Activated naive CD4-positive, alpha-beta T cell treated with anti-CD3 and anti-CD28 coated beads, Interleukin-2, amount 10 ng/mL, durations not matched to agents 7 days and 5 days (primary cell): ENCODE results near the gene FAM131A.

Experiments used
- CTCF ChIA-PET: fragments of 350-600 bp; sonication (Branson Sonifier 250); formaldehyde crosslinking; loops from one replicate; lab custom pipeline; 2021; ENCODE audit warnings: antibody characterized with exemption; lab: Charles Lee
- DNase-seq: peaks from one replicate; pipeline ENCODE4 v3.0.0-alpha.2; 2020
- H3K27ac Mint-ChIP-seq: one replicate; pipeline ENCODE4 v1.8.0; 2021; ENCODE audit warnings: mild to moderate bottlenecking, moderate library complexity, mixed read lengths
- H3K27me3 Mint-ChIP-seq: one replicate; pipeline ENCODE4 v1.8.0; 2021; ENCODE audit warnings: mild to moderate bottlenecking, mixed read lengths
- H3K36me3 Mint-ChIP-seq: one replicate; pipeline ENCODE4 v1.8.0; 2021; ENCODE audit warnings: mixed read lengths
- H3K4me1 Mint-ChIP-seq: one replicate; pipeline ENCODE4 v1.8.0; 2021; ENCODE audit warnings: mixed read lengths
- H3K4me3 Mint-ChIP-seq: one replicate; pipeline ENCODE4 v1.8.0; 2021; ENCODE audit warnings: mild to moderate bottlenecking, moderate library complexity, mixed read lengths
- H3K9me3 Mint-ChIP-seq: one replicate; pipeline ENCODE4 v1.8.0; 2021; ENCODE audit warnings: mixed read lengths

The FAM131A gene

GRCh38 chr3:184360929-184361531 lies 23.6 kb downstream of the FAM131A start:
- Mint-ChIP-seq H3K27ac (peak overlapping the region; percentile 58), H3K27me3 (peaks cover 29% of the 10 kb centered on the region), H3K36me3 (peaks cover 19% of the 10 kb centered on the region), H3K9me3 (no peaks in the 10 kb centered on the region), H3K4me1 (peaks cover 29% of the 10 kb centered on the region), H3K4me3 (peak overlapping the region; percentile 71)
- CTCF ChIA-PET = interaction anchor here (1.1 to 2.0 kb wide), 3 partner anchors 9 to 11 kb away, joined by 3 to 6 read pairs (median 3); no protein-coding TSS in a partner anchor
- DNase-seq = no peak

DNA sequence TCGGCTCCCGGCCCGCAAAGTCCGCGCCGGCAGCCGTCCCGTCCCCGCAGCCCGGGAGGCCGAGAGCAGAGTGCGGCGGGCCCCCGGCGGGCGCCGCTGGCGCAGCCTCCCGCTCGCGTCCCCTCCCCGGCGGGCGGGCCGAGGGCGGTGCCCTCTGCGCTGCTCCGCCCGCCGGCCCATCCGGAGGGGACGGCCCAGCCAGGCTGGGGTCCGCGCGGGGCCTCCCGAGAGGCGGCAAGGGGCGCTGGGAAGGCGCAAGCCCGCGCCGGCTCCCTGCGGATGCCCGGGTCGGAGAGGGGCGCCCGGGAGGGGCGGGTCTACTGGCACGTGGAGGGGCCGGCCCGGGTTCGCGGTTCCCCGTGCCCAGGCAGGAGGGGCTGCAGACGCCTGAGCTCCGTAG lies 24.1 kb downstream of the FAM131A start, which contains the start of the genes CLCN2 and POLR2H:
CLCN2 (minus strand) TSS at position 74 of the 400 bp plus-strand sequence. CDS start 126 bp downstream, outside the sequence.
POLR2H (plus strand) TSS at position 179 of the 400 bp plus-strand sequence. CDS start 1,783 bp downstream, outside the sequence.
- Mint-ChIP-seq H3K36me3 (peaks cover 20% of the 10 kb centered on the region), H3K4me3 (peak within 1 kb of the TSS; percentile 91), H3K27me3 (peaks cover 29% of the 10 kb centered on the region), H3K4me1 (peaks cover 31% of the 10 kb centered on the region), H3K9me3 (no peaks in the 10 kb centered on the region), H3K27ac (peak within 1 kb of the TSS; percentile 92)
- peak; percentile 70 for DNase-seq
- CTCF ChIA-PET = interaction anchor here (1.1 to 2.0 kb wide), 3 partner anchors 9 to 181 kb away, joined by 3 to 6 read pairs (median 3); no protein-coding TSS in a partner anchor

- Mint-ChIP-seq H3K27ac (peak overlapping the region; percentile 92), H3K9me3 (no peaks in the 10 kb centered on the region), H3K36me3 (peaks cover 26% of the 10 kb centered on the region), H3K4me3 (peak overlapping the region; percentile 91), H3K4me1 (peaks cover 34% of the 10 kb centered on the region), H3K27me3 (peaks cover 29% of the 10 kb centered on the region)
- CTCF ChIA-PET = interaction anchor here (1.1 to 2.0 kb wide), 3 partner anchors 10 to 180 kb away, joined by 3 to 6 read pairs (median 3); no protein-coding TSS in a partner anchor
- DNase-seq = peak; percentile 63
Measured at GRCh38 chr3:184361932-184362667, 24.7 kb downstream of the FAM131A start.

DNA sequence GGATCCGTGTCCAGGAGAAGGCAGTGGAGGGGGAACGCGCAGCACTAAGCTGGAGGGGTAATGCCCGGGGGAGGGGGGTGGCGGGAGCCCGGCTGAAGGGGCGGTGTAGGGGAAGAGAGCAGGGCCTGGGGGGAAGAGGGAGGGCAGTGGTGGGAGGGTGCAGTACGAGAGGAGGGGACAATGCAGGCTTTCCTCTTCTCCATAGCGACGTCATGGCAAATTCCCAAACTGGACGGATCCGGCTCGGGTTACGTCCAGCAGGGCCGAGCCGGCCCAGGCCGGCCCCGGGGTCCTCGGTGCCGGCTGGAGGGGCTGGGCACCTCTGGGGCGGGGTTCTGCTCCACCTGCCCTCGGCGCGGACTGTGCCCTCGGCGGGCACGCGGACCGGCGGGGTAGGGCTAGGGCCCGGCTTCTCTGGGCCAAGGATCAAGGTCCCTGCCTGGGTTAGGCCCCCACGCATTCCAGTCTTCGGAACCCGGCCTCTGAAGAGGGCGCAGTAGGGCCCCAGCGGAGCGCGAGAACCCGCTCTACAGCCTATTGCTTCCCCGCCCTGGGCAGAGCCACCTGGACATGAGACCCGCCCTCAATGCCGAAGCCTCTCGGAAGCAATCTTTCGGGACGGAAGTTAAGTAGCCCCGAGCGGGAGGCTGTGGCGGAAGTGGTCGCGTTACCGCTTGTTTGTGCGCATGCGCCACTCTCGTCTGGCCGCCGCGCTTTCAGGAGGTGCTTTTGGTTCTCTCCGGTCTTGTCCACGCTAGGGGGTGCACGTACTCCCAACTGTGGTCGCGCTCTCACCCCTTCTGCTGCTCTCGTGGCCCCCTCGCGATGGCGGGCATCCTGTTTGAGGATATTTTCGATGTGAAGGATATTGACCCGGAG lies 25.5 kb downstream of the FAM131A start:
- Mint-ChIP-seq H3K27me3 (peaks cover 29% of the 10 kb centered on the region), H3K27ac (peak overlapping the region; percentile 96), H3K9me3 (no peaks in the 10 kb centered on the region), H3K36me3 (peaks cover 29% of the 10 kb centered on the region), H3K4me3 (peak overlapping the region; percentile 98), H3K4me1 (peaks cover 34% of the 10 kb centered on the region)
- DNase-seq = peak; percentile 97
- CTCF ChIA-PET = interaction anchor here (1.3 to 1.4 kb wide), 2 partner anchors 13 to 179 kb away, joined by 3 read pairs; no protein-coding TSS in a partner anchor

GRCh38 chr3:184366619-184367289 lies 29.4 kb downstream of the FAM131A start:
- peaks cover 47% of the 10 kb centered on the region for H3K36me3 Mint-ChIP-seq
- peaks cover 26% of the 10 kb centered on the region for H3K4me1 Mint-ChIP-seq
- no peak for DNase-seq
- CTCF ChIA-PET = interaction anchor here (0.6 to 0.9 kb wide), 2 partner anchors 16 to 51 kb away, joined by 3 read pairs; no protein-coding TSS in a partner anchor
- no peak overlapping the region for H3K27ac Mint-ChIP-seq
- no peaks in the 10 kb centered on the region for H3K9me3 Mint-ChIP-seq
- no peaks in the 10 kb centered on the region for H3K27me3 Mint-ChIP-seq
- H3K4me3 Mint-ChIP-seq = no peak overlapping the region

GRCh38 chr3:184368116-184368515 lies 30.7 kb downstream of the FAM131A start:
- H3K4me3 Mint-ChIP-seq = no peak overlapping the region

GRCh38 chr3:184368586-184369183 lies 31.3 kb downstream of the FAM131A start:
- Mint-ChIP-seq H3K4me3 (no peak overlapping the region), H3K27ac (peak overlapping the region; percentile 22), H3K36me3 (peaks cover 42% of the 10 kb centered on the region), H3K27me3 (peaks cover 14% of the 10 kb centered on the region), H3K4me1 (peaks cover 26% of the 10 kb centered on the region), H3K9me3 (no peaks in the 10 kb centered on the region)
- CTCF ChIA-PET = interaction anchor here (1.5 to 6.4 kb wide), 2 partner anchors 144 to 173 kb away, joined by 10 to 76 read pairs; no protein-coding TSS in a partner anchor
- DNase-seq = no peak

More at GRCh38 chr3:184368116-184368515, 30.7 kb downstream of the FAM131A start:
- Mint-ChIP-seq H3K36me3 (peaks cover 47% of the 10 kb centered on the region), H3K27ac (no peak overlapping the region), H3K9me3 (no peaks in the 10 kb centered on the region), H3K4me1 (peaks cover 26% of the 10 kb centered on the region), H3K27me3 (peaks cover 8% of the 10 kb centered on the region)
- no peak for DNase-seq
- CTCF ChIA-PET = interaction anchor here (1.5 kb wide), 1 partner anchor 174 kb away, joined by 10 read pairs; no protein-coding TSS in a partner anchor

DNA sequence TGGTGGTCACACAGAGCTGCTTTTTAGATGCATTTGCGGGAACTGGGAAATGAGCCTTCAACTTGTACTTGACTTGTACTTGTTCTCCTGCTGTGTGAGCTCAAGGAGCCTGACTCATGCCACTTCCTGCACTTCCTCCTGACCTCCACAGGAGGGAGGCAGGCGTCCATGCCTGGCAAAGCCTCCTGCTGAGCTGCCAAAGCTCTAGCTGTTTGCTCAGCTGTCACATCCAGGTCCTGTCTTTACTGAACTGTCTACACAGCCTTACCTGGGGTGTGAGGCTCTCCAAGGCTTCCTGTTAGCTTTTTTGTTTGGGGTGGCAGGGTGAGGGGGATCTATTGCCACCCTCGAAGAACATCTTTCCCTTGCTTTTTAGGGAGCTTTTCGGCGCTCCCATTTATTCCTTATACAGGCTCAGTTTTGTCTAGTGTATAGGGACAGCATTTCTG lies 34.2 kb downstream of the FAM131A start:
- DNase-seq = peak; percentile 75
- H3K4me1 Mint-ChIP-seq = peaks cover 6% of the 10 kb centered on the region
- no peak overlapping the region for H3K27ac Mint-ChIP-seq
- H3K36me3 Mint-ChIP-seq = peaks cover 26% of the 10 kb centered on the region
- H3K4me3 Mint-ChIP-seq = no peak overlapping the region
- peaks cover 33% of the 10 kb centered on the region for H3K27me3 Mint-ChIP-seq
- CTCF ChIA-PET = interaction anchor here (0.6 to 6.7 kb wide), 32 partner anchors 9 to 476 kb away, joined by 3 to 143 read pairs (median 6); partner anchors contain the start of genes CLCN2, EPHB3, POLR2H and VWA5B2
- H3K9me3 Mint-ChIP-seq = no peaks in the 10 kb centered on the region

DNA sequence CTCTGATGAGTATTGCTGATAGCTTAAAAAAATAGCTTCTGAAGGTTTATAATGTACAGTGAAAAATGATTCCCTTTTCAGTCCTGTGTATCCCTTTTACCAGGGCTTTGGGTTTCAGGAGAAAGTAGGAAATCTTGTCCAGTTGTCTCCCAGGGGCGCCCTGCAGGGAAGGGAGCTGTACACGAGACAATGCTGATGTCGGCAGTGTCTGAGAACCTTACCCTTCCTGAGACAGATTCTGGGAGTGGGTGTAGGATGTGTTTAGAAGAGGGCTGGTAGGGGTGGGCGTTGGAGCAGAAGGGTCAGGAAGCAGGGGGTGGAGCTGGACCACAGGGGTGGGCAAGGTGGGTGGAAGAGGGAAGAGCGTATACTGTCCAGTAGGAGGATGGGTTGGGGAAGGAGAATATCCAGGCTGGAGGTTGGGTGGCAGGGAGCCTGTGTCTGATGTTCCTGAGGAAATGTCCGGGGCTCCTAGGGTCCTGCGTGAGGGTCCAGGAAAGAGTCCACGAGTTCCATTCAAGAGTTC lies 35.0 kb downstream of the FAM131A start:
- H3K4me3 Mint-ChIP-seq = no peak overlapping the region

DNA sequence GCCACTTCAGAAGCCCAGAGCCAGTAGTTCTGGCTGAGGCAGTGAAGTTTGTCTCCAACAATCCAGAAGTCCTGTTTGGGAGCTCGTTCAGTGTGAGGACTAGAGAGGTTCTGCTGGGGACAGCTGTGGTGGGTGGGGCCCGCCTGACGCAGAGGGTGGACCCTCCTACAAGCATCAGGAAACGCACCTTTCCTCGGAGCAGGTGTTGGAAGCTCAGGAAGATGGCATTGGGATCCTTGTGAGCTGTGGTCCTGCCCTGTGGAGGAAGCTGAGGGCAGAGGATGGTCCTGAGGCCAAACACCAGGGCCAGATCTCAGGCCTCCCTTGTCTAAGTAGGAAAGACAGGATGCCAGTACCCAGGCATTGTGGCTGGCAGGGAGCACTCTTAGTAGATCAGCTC lies 35.5 kb downstream of the FAM131A start:
- no peak for DNase-seq
- Mint-ChIP-seq H3K4me1 (peaks cover 3% of the 10 kb centered on the region), H3K27ac (no peak overlapping the region), H3K4me3 (no peak overlapping the region), H3K9me3 (no peaks in the 10 kb centered on the region), H3K27me3 (peaks cover 47% of the 10 kb centered on the region), H3K36me3 (peaks cover 18% of the 10 kb centered on the region)
- CTCF ChIA-PET = interaction anchor here (0.8 to 6.7 kb wide), 7 partner anchors 11 to 477 kb away, joined by 3 to 143 read pairs (median 15); no protein-coding TSS in a partner anchor

More for the DNA sequence above, 35.0 kb downstream of the FAM131A start:
- H3K27me3 Mint-ChIP-seq = peaks cover 41% of the 10 kb centered on the region
- CTCF ChIA-PET = interaction anchor here (0.6 to 6.7 kb wide), 25 partner anchors 9 to 477 kb away, joined by 3 to 143 read pairs (median 6); partner anchors contain the start of genes CLCN2, POLR2H and VWA5B2
- H3K9me3 Mint-ChIP-seq = no peaks in the 10 kb centered on the region
- no peak for DNase-seq
- peaks cover 3% of the 10 kb centered on the region for H3K4me1 Mint-ChIP-seq
- peaks cover 21% of the 10 kb centered on the region for H3K36me3 Mint-ChIP-seq
- no peak overlapping the region for H3K27ac Mint-ChIP-seq

DNA sequence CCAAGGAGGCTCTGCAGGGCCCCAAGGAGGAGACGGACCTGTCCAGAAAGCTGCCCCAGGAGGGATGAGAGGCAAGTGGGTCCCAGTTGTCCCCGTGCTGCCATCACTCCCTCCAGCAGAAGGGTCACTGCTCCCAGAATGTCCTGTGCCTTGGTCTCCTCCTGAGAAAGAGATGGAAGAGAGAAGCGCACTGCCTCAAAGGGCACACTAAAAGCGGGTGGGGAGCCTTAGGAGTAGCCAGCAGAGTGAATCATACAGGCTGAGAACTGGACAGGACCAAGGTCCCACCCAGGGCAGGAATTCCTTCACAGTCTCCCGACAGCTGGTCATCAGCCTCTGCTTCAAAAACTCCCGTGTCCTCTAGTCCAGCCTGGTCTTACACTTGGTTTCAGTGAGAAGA lies 36.0 kb downstream of the FAM131A start:
- no peak overlapping the region for H3K4me3 Mint-ChIP-seq
- DNase-seq = no peak
- H3K27ac Mint-ChIP-seq = no peak overlapping the region
- H3K27me3 Mint-ChIP-seq = peaks cover 52% of the 10 kb centered on the region
- peaks cover 13% of the 10 kb centered on the region for H3K36me3 Mint-ChIP-seq
- CTCF ChIA-PET = interaction anchor here (0.8 to 6.7 kb wide), 5 partner anchors 10 to 478 kb away, joined by 3 to 143 read pairs (median 17); no protein-coding TSS in a partner anchor
- peaks cover 3% of the 10 kb centered on the region for H3K4me1 Mint-ChIP-seq
- H3K9me3 Mint-ChIP-seq = no peaks in the 10 kb centered on the region
